Thoracic aorta (tissue), 2 donors: ENCODE results near the gene GADL1. TPM values are rescaled to one million over a fixed set of nuclear protein-coding genes. Genes with fewer than 3 reads are reported as not detected.

Experiments
- ATAC-seq: fragments of 150-250 bp; one replicate; pipeline ENCODE4 v1.8.0; 2017; ENCODE audit warnings: low read depth; ENCODE audit not compliant: insufficient number of reproducible peaks, low FRiP score
- DNase-seq: peaks from one replicate; pipeline ENCODE4 v3.0.0-alpha.2; 2020; ENCODE audit warnings: low spot score
- H3K27ac ChIP-seq, 2 donors: fragments of 200-600 bp; sonication (generic); 1 replicate in 1 of 2; 2 replicates in 1 of 2; pipeline ENCODE4 v1.5.1; 2016; ENCODE audit warnings: mild to moderate bottlenecking in 2 of 2, moderate library complexity in 2 of 2
- H3K27me3 ChIP-seq: fragments of 200-600 bp; sonication (generic); replicated peaks from 2 replicates; pipeline ENCODE4 v1.6.0; 2016; ENCODE audit warnings: mild to moderate bottlenecking; ENCODE audit not compliant: insufficient read depth
- H3K36me3 ChIP-seq: fragments of 200-600 bp; sonication (generic); one replicate; pipeline ENCODE4 v1.5.1; 2016
- H3K4me1 ChIP-seq, 2 donors: fragments of 200-600 bp; sonication (generic); 1 replicate in 1 of 2; 2 replicates in 1 of 2; pipeline versions ENCODE4 v1.5.1 to v1.6.0; 2016; ENCODE audit warnings: low read depth in 2 of 2, mild to moderate bottlenecking in 1 of 2; ENCODE audit not compliant: control insufficient read depth in 1 of 2
- H3K4me3 ChIP-seq: fragments of 200-600 bp; sonication (generic); 2 replicates; pipeline ENCODE4 v1.5.1; 2016; ENCODE audit warnings: mild to moderate bottlenecking
- H3K9me3 ChIP-seq: fragments of 200-600 bp; sonication (generic); 2 replicates; pipeline ENCODE4 v1.5.1; 2016
- CTCF ChIP-seq: fragments of 200-600 bp; sonication (generic); IDR thresholded peaks from one replicate; pipeline ENCODE4 v1.5.1; 2019; ENCODE audit warnings: antibody characterized with exemption
- total RNA-seq, 2 donors: library from RNA; depleted of rRNA; stranded (reverse); fragments of >200 nt; gene quantifications; one replicate each; pipeline versions ENCODE4 v1.1.0 to v1.2.3, GENCODE V29; 2016

GADL1 gene
- total RNA-seq, 2 donors from 2014 or later: 0.27 to 1.1 TPM

DNA sequence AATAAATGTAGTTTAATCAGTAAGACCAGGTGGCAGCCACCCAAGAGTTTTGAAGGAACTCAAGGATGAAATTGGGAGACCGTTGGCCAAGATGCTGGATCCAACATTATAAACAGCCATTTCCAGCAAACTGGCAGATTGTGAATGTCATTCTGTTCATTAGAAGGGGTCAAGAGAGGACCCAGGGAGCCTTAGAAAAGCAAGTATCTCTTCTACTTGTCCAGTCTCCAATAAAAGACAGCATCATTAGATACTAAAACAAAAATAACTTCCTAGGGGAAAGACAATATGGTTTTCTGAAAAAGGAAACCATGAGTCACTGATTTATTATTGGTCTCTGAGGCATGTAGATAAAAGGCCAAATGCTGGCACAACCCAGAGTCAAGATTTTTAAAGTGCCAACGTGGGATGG lies 67.9 kb downstream of the GADL1 start:
- Histone ChIP-seq H3K9me3 (no peaks in the 10 kb centered on the region), H3K27me3 (no peaks in the 10 kb centered on the region), H3K4me3 (no peak overlapping the region), H3K27ac (peak overlapping the region; percentile 55 to 70), H3K36me3 (no peaks in the 10 kb centered on the region), H3K4me1 (peaks cover 8 to 24% of the 10 kb centered on the region in 2 donors)
- ATAC-seq: peak; percentile 75
- DNase-seq: no peak
- no peak for TF ChIP-seq CTCF

GRCh38 chr3:30819067-30819798 lies 75.2 kb downstream of the GADL1 start:
- Histone ChIP-seq H3K9me3 (no peaks in the 10 kb centered on the region), H3K4me3 (no peak overlapping the region), H3K36me3 (no peaks in the 10 kb centered on the region), H3K27me3 (no peaks in the 10 kb centered on the region), H3K4me1 (no peaks in the 10 kb centered on the region), H3K27ac (no peak overlapping the region)
- ATAC-seq: no peak
- no peak for TF ChIP-seq CTCF
- no peak for DNase-seq

GRCh38 chr3:30813734-30814133 lies 80.7 kb downstream of the GADL1 start:
- H3K4me1 ChIP-seq: peaks cover 9 to 28% of the 10 kb centered on the region in 2 donors
- no peak overlapping the region for H3K4me3 ChIP-seq
- no peak for DNase-seq
- no peaks in the 10 kb centered on the region for H3K36me3 ChIP-seq
- no peak for ATAC-seq
- no peaks in the 10 kb centered on the region for H3K27me3 ChIP-seq
- H3K27ac ChIP-seq: no peak overlapping the region
- H3K9me3 ChIP-seq: no peaks in the 10 kb centered on the region
- no peak for TF ChIP-seq CTCF

DNA sequence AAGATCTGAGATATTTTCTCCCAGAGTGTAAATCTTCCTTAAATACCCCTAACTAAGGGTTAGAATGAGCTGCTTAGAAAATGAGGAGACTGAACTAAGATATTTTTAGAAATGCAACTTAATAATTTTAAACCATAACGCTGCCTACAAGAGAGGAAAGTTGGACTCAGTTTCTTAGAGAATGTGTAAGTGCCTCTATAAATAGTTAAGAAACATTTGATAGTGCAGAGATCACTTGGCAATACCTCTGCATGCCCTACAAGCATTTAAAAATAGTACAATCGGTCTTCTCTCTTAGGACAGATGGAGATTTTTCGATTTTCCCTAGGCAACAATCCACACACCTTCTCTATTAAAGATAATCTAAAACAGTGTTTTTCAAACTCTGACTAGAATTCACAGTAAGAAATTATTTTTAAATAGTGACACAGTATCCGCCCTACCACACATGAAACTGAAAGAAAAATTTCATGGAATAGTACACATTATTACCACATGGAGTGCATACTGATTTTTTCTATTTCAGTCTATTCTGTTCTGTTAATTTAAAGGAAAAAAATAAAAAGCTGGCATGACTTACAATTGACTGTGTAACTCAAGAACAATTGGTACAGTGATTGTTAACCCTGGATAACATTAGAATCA lies 83.2 kb downstream of the GADL1 start:
- peak; percentile 21 for TF ChIP-seq CTCF
- DNase-seq (no peak), ATAC-seq (peak; percentile 63)
- H3K4me1 ChIP-seq: peaks cover 9 to 28% of the 10 kb centered on the region in 2 donors
- H3K36me3 ChIP-seq: no peaks in the 10 kb centered on the region
- H3K4me3 ChIP-seq: peak overlapping the region; percentile 61
- peak overlapping the region; percentile 58 to 77 for H3K27ac ChIP-seq
- H3K27me3 ChIP-seq: no peaks in the 10 kb centered on the region
- no peaks in the 10 kb centered on the region for H3K9me3 ChIP-seq

- H3K4me1 ChIP-seq: peaks cover 9 to 28% of the 10 kb centered on the region in 2 donors
- H3K27ac ChIP-seq: peak overlapping the region; percentile 58 to 77
- no peaks in the 10 kb centered on the region for H3K9me3 ChIP-seq
- no peaks in the 10 kb centered on the region for H3K27me3 ChIP-seq
- H3K4me3 ChIP-seq: peak overlapping the region; percentile 61
- ATAC-seq (peak; percentile 68), DNase-seq (no peak)
- TF ChIP-seq CTCF: no peak
- no peaks in the 10 kb centered on the region for H3K36me3 ChIP-seq
Observed at GRCh38 chr3:30810625-30811024, 83.8 kb downstream of the GADL1 start.
